Activated CD8-positive, alpha-beta memory T cell treated with anti-CD3 and anti-CD28 coated beads, Interleukin-2, amount 10 ng/mL, durations not matched to agents 7 days and 5 days (primary cell): ENCODE data around the gene BAG5. TPM values are rescaled to one million over a fixed set of nuclear protein-coding genes. Genes with fewer than 3 reads are reported as not detected.

Experiments used
- ATAC-seq: fragments of 150-1000 bp; cut with Tn5 transposase; one replicate; pipeline ENCODE4 v1.10.0; 2021; ENCODE audit warnings: moderate library complexity
- CTCF ChIA-PET: fragments of 350-600 bp; sonication (Branson Sonifier 250); formaldehyde crosslinking; loops from one replicate; lab custom pipeline; 2021; ENCODE audit warnings: antibody characterized with exemption; lab: Charles Lee
- DNase-seq: peaks from one replicate; pipeline ENCODE4 v3.0.0-alpha.2; 2020
- H3K27ac Mint-ChIP-seq: one replicate; pipeline ENCODE4 v1.8.0; 2021; ENCODE audit warnings: mild to moderate bottlenecking, mixed read lengths
- H3K27me3 Mint-ChIP-seq: one replicate; pipeline ENCODE4 v1.8.0; 2021; ENCODE audit warnings: mixed read lengths
- H3K36me3 Mint-ChIP-seq: one replicate; pipeline ENCODE4 v1.8.0; 2021; ENCODE audit warnings: mild to moderate bottlenecking, mixed read lengths
- H3K4me1 Mint-ChIP-seq: one replicate; pipeline ENCODE4 v1.8.0; 2021; ENCODE audit warnings: mixed read lengths
- H3K4me3 Mint-ChIP-seq: one replicate; pipeline ENCODE4 v1.8.0; 2021; ENCODE audit warnings: mild to moderate bottlenecking, moderate library complexity, mixed read lengths
- H3K9me3 Mint-ChIP-seq: one replicate; pipeline ENCODE4 v1.8.0; 2022; ENCODE audit warnings: low read depth, mixed read lengths
- total RNA-seq, 2 experiments: library from RNA; stranded (reverse); gene quantifications; one replicate each; pipeline ENCODE4 v1.2.3, GENCODE V29; 2021

Gene BAG5
- total RNA-seq, 2 experiments from 2014 or later: 29.9 to 32.3 TPM

DNA sequence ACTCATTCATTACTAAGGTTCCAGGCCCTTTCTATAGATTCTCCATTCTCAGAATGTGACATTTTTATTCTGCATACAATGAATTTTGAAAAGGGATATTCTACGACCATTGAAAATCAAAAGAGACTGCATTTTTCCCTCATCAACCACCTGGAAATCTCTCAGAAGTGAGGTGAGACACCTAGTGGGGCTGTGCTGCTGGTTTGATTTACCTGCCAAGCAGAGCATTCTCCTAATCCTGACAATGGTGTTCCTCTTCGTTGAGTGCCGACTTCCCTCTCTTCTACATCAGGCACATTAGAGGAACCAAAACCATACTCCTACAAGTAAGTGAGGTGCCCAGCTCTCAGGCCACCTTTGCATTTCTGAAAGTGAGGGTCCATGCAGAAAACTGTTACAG lies 54.7 kb downstream of the BAG5 start:
- H3K4me3 Mint-ChIP-seq: no peak overlapping the region
- no peaks in the 10 kb centered on the region for H3K9me3 Mint-ChIP-seq
- ATAC-seq (no peak), DNase-seq (no peak)
- H3K27me3 Mint-ChIP-seq: no peaks in the 10 kb centered on the region
- CTCF ChIA-PET: interaction anchor here (1.5 kb wide), 1 partner anchor 11 kb away, joined by 9 read pairs; no protein-coding TSS in a partner anchor
- no peaks in the 10 kb centered on the region for H3K4me1 Mint-ChIP-seq
- H3K36me3 Mint-ChIP-seq: peaks cover 18% of the 10 kb centered on the region
- H3K27ac Mint-ChIP-seq: no peak overlapping the region

Other genes starting within 250 kb of the BAG5 start
- 100 to 1,000 TPM; 187 to 255 TPM for gene EIF5, start 228.4 kb downstream of the BAG5 start, total RNA-seq
- 10 to 100 TPM; 79.9 to 88.5 TPM for gene MARK3, start 177.2 kb downstream of the BAG5 start, total RNA-seq
- gene CKB, start 39.8 kb downstream of the BAG5 start, total RNA-seq: 1 to 10 TPM; 1.2 to 6.1 TPM
- 1 to 10 TPM; 7.3 to 9.6 TPM for gene TRMT61A, start 33.5 kb downstream of the BAG5 start, total RNA-seq
- gene COA8, start 303 bp upstream of the BAG5 start, total RNA-seq: 10 to 100 TPM; 29.1 to 33.5 TPM
- gene KLC1, start 66.6 kb upstream of the BAG5 start, total RNA-seq: 100 to 1,000 TPM; 171 to 206 TPM
- 10 to 100 TPM; 64.3 to 68.8 TPM for gene XRCC3, start 152.8 kb upstream of the BAG5 start, total RNA-seq
- gene ZFYVE21, start 153.2 kb upstream of the BAG5 start, total RNA-seq: 10 to 100 TPM; 17.4 to 18.6 TPM